Hepatocyte (in vitro differentiated cells): ENCODE measurements around the gene TMEM242.

Source experiments
- EZH2 ChIP-seq: fragments of 200-600 bp; sonication (generic); IDR thresholded peaks from 2 replicates; pipeline ENCODE4 v1.6.1; 2016; ENCODE audit warnings: antibody characterized with exemption, mild to moderate bottlenecking, borderline replicate concordance
- TF ChIP-seq, protein P1 (sequence below): fragments of 200-600 bp; sonication (generic); IDR thresholded peaks from 2 replicates; pipeline ENCODE4 v1.5.1; 2016; ENCODE audit warnings: antibody characterized with exemption, mild to moderate bottlenecking; ENCODE audit not compliant: poor library complexity

DNA sequence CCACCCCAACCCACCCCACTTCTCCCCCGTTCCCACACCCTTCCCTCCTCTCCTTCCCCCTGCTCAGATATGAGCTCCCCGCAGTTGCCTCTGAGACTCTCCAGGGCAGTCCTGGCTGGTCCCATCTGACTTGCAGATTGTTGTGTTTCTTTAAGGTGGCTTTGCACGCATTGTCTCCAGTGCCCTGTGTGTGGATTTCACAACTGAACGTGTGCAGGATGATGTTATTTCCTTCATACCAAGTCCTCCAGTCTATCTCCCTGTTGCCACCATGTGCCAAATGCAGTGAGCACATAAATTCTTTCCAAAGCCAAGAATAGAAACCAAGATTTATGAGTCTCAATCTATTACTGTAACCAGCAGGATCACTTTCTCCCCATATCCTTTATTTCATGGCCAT lies 79.1 kb downstream of the TMEM242 start:
- TF ChIP-seq, protein P1, sequence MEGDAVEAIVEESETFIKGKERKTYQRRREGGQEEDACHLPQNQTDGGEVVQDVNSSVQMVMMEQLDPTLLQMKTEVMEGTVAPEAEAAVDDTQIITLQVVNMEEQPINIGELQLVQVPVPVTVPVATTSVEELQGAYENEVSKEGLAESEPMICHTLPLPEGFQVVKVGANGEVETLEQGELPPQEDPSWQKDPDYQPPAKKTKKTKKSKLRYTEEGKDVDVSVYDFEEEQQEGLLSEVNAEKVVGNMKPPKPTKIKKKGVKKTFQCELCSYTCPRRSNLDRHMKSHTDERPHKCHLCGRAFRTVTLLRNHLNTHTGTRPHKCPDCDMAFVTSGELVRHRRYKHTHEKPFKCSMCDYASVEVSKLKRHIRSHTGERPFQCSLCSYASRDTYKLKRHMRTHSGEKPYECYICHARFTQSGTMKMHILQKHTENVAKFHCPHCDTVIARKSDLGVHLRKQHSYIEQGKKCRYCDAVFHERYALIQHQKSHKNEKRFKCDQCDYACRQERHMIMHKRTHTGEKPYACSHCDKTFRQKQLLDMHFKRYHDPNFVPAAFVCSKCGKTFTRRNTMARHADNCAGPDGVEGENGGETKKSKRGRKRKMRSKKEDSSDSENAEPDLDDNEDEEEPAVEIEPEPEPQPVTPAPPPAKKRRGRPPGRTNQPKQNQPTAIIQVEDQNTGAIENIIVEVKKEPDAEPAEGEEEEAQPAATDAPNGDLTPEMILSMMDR, result no peak
- TF ChIP-seq EZH2, result no peak
